K562 treated with DMSO at 1 percent for 24 hours (cell line): Measurements from ENCODE around the gene LYVE1. TPM values are rescaled to one million over a fixed set of nuclear protein-coding genes. Genes with fewer than 3 reads are reported as not detected.

Experiments
- total RNA-seq: library from RNA; unstranded; fragments of 300-600 nt; gene quantifications from 2 replicates; pipeline ENCODE4 v1.2.3, GENCODE V29; 2022; ENCODE audit warnings: low read depth; ENCODE audit not compliant: insufficient read depth

Gene LYVE1, protein sequence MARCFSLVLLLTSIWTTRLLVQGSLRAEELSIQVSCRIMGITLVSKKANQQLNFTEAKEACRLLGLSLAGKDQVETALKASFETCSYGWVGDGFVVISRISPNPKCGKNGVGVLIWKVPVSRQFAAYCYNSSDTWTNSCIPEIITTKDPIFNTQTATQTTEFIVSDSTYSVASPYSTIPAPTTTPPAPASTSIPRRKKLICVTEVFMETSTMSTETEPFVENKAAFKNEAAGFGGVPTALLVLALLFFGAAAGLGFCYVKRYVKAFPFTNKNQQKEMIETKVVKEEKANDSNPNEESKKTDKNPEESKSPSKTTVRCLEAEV
- total RNA-seq: not detected in 2 replicates

DNA sequence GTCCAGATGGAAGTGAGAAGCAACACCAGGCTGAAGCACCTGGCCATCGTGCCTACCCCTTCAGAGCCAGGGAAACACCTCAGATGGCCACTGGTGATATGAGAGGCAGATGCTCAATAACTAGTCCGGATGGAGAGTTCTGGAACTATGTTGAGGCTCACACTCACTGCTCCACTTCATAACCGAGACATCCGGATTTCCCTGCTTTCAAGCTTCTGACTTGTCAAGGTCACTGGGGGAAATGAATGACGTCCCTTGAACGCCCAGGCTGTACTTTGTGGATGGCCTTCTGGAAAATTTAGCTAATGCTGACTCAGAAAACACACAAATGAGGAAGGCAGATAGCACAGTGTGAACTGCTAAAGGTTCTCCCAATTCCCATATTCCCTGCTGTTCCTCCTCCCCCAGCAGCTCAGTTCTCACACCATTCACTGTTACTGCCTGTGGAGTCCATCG lies at the start of gene LYVE1:
Gene LYVE1 (minus strand): TSS at position 180 of the 456 bp plus-strand sequence. CDS start 133 bp downstream, at position 47.

DNA sequence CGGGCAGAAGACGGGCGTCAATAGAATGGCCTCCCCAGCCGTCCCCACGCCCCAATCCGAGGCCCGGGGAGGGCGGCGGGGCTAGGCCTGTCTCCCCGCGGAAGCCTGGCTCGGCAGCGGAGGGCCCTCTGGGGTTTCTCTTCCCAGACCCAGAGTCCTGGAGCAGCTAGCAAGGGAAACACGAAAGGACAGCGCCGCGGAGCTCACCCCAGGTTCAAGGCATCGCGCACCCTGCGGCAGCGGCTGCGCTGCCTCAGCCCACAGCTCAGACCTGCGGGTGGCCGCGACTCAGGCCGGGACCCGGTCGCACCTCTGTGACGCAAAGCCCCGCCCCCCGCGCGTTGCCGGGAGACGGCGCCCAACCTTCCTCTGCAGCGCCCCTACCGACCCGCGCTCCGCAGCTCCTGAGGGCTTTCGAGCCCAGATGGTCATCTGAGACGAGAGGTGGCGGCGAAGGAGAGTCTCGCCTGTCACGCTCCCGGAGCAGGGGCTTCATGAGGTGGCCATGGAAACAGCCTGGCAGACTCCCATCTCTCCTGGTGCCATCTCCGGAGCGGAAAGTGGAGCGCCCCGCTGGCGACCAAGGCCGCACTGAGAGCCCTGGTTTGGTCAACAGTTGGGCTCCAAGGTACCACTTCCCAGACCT lies 27.4 kb downstream of the LYVE1 start, which contains the start of gene RNF141:
Gene RNF141 (minus strand): TSS at position 273 of the 646 bp plus-strand sequence. CDS start 7,029 bp downstream, outside the sequence.

Other genes starting within 250 kb of the LYVE1 start
- 8.3 and 8.6 TPM in 2 replicates for gene AMPD3, start 113.4 kb downstream of the LYVE1 start, total RNA-seq
- 8.8 and 10.8 TPM in 2 replicates for gene RNF141, start 27.5 kb downstream of the LYVE1 start, total RNA-seq
- gene IRAG1, start 125.1 kb upstream of the LYVE1 start, total RNA-seq: 0.66 and 1.0 TPM in 2 replicates
- 39.3 and 48.5 TPM in 2 replicates for gene CTR9, start 182.6 kb upstream of the LYVE1 start, total RNA-seq
- gene EIF4G2, start 240.3 kb upstream of the LYVE1 start, total RNA-seq: 338 and 343 TPM in 2 replicates